ENCODE results near the gene EPN3. TPM values are rescaled to one million over a fixed set of nuclear protein-coding genes. Genes with fewer than 3 reads are reported as not detected.

Gene EPN3
- total and polyA plus RNA-seq, 2 experiments from 2014 or later = 2.3 to 7.7 TPM

GRCh38 chr17:50536683-50537646, 4.4 kb downstream of the EPN3 start:
- Histone ChIP-seq H3K36me3 (ENCODE audit: insufficient read depth) (no peaks in the 10 kb centered on the region), H2AFZ (no peak overlapping the region), H3K27ac (ENCODE audit: low read depth) (no peak overlapping the region), H3K4me2 (no peak overlapping the region), H3K27me3 (ENCODE audit: insufficient read depth) (peaks cover 29% of the 10 kb centered on the region), H4K20me1 (replicated peaks; ENCODE audit: insufficient read depth) (no peaks in the 10 kb centered on the region), H3K4me3 (no peak overlapping the region), H3K4me1 (ENCODE audit: insufficient read depth) (peaks cover 21% of the 10 kb centered on the region), H3K9me2 (ENCODE audit: insufficient read depth) (no peaks in the 10 kb centered on the region), H3K79me2 (replicated peaks; ENCODE audit: insufficient read depth) (no peaks in the 10 kb centered on the region), H3F3A (replicated peaks; ENCODE audit: low read depth) (0 out of 2 replicates have a peak, but pooled peaks cover 4% of the 10 kb centered on the region)
- H3K9me3 Mint-ChIP-seq = no peaks in the 10 kb centered on the region; the same call in 2 of the 3 replicates
- H3K4me3 Mint-ChIP-seq = no peak overlapping the region
- H3K27me3 Mint-ChIP-seq (ENCODE audit: insufficient read depth, low read depth, poor library complexity) = peaks cover 30% of the 10 kb centered on the region
- TF ChIP-seq STAT1 (IDR thresholded peaks at IDR 0.05; ENCODE audit: unreplicated experiment) (no peak), ZNF114 (CRISPR knock-in tag; IDR thresholded peaks at IDR 0.05) (no peak), REST (IDR thresholded peaks at IDR 0.05; ENCODE audit: unreplicated experiment) (no peak), CTCF (conservative IDR thresholded peaks at IDR 0.05; ENCODE audit: low read depth in 2 of 2) (no peak), ZNF331 (CRISPR knock-in tag; IDR thresholded peaks at IDR 0.05; ENCODE audit: low read depth) (no peak), POLR2AphosphoS5 (IDR thresholded peaks at IDR 0.05; ENCODE audit: low read depth) (no peak), ETS1 (IDR thresholded peaks at IDR 0.05) (no peak), NANOG (IDR thresholded peaks at IDR 0.05; ENCODE audit: borderline replicate concordance) (no peak), ZNF462 (CRISPR knock-in tag; IDR thresholded peaks at IDR 0.05) (no peak), JUNB (IDR thresholded peaks at IDR 0.05; ENCODE audit: unreplicated experiment) (no peak), CREB1 (CRISPR knock-in tag; IDR thresholded peaks at IDR 0.05; ENCODE audit: low read depth) (no peak), EZH2 (IDR thresholded peaks at IDR 0.05; ENCODE audit: low read depth, unreplicated experiment) (no peak), EZH2phosphoT487 (IDR thresholded peaks at IDR 0.05; ENCODE audit: unreplicated experiment) (no peak)
- peaks cover 32% of the 10 kb centered on the region for H3K4me1 Mint-ChIP-seq
- H3K27ac Mint-ChIP-seq = no peak overlapping the region
- DNase-seq (ENCODE audit: low spot score) (no peak), ATAC-seq (no peak)
- peaks cover 8% of the 10 kb centered on the region; the same call in 2 of the 3 replicates for H3K36me3 Mint-ChIP-seq (ENCODE audit: low read depth)
